ENCODE data around the gene ATP2C2. TPM values are rescaled to one million over a fixed set of nuclear protein-coding genes. Genes with fewer than 3 reads are reported as not detected.

Gene ATP2C2
- total and polyA plus RNA-seq, 7 donors, result 2.5 to 60.7 (median 7.2) TPM; not detected in 2

DNA sequence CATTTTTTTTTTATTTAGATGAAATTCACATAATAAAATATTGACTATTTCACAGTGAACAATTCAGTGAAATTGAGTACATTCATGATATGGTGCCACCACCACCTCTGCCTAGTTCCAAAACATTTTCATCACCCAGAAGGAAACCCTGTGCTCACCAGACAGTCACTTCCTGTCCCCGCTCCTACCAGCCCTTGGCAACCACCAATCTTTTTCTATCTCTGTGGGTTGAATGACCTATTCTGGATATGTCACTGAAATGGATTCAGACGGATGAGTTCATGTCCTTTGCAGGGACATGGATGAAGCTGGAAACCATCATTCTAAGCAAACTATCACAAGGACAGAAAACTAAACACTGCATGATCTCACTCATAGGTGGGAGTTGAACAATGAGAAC lies 40.5 kb downstream of the ATP2C2 start:
- no peaks in the 10 kb centered on the region for H3K4me1 ChIP-seq
- TF ChIP-seq POLR2A (IDR thresholded peaks at IDR 0.05) (no peak), EP300 (IDR thresholded peaks at IDR 0.05) (no peak), CTCF (IDR thresholded peaks at IDR 0.05) (no peak), POLR2AphosphoS5 (IDR thresholded peaks at IDR 0.05) (no peak)
- no peak overlapping the region for H3K4me3 ChIP-seq
- intact Hi-C loops (cut with DNase I), result no loop called here
- no peaks in the 10 kb centered on the region for H3K9me3 ChIP-seq
- H3K27ac ChIP-seq, result no peak overlapping the region
- DNase-seq, result no peak
- WGBS, 2 donors, result 65 to 79% methylated on average over 2 of the region's 2 CpGs
- H3K27me3 ChIP-seq, result peaks cover 0 to 17% (median 0%) of the 10 kb centered on the region in 3 donors
- no peaks in the 10 kb centered on the region for H3K36me3 ChIP-seq

- intact Hi-C loops (cut with DNase I), result no loop called here
- no peak for DNase-seq
- Histone ChIP-seq H3K27me3 (peaks cover 0 to 17% (median 0%) of the 10 kb centered on the region in 3 donors), H3K4me3 (no peak overlapping the region), H3K9me3 (no peaks in the 10 kb centered on the region), H3K27ac (no peak overlapping the region), H3K36me3 (no peaks in the 10 kb centered on the region), H3K4me1 (no peaks in the 10 kb centered on the region)
- 81 to 84% methylated on average over 11 of the region's 11 CpGs for WGBS, 2 donors
- no peak for TF ChIP-seq POLR2A (IDR thresholded peaks at IDR 0.05)
- no peak for TF ChIP-seq EP300 (IDR thresholded peaks at IDR 0.05)
- no peak for TF ChIP-seq CTCF (IDR thresholded peaks at IDR 0.05)
- no peak for TF ChIP-seq POLR2AphosphoS5 (IDR thresholded peaks at IDR 0.05)
Measured at GRCh38 chr16:84410361-84411138, 42.2 kb downstream of the ATP2C2 start.

- no peak overlapping the region for H3K4me3 ChIP-seq
- no peak for DNase-seq
- no peaks in the 10 kb centered on the region for H3K36me3 ChIP-seq
- H3K4me1 ChIP-seq, result no peaks in the 10 kb centered on the region
- 96 to 97% methylated on average over 2 of the region's 2 CpGs for WGBS, 2 donors
- no peaks in the 10 kb centered on the region for H3K9me3 ChIP-seq
- no peak overlapping the region for H3K27ac ChIP-seq
- intact Hi-C loops (cut with DNase I), result no loop called here
- TF ChIP-seq POLR2A (IDR thresholded peaks at IDR 0.05), result no peak
- peaks cover 0 to 17% (median 0%) of the 10 kb centered on the region in 3 donors for H3K27me3 ChIP-seq
Measured at GRCh38 chr16:84411768-84412167, 43.4 kb downstream of the ATP2C2 start.

DNA sequence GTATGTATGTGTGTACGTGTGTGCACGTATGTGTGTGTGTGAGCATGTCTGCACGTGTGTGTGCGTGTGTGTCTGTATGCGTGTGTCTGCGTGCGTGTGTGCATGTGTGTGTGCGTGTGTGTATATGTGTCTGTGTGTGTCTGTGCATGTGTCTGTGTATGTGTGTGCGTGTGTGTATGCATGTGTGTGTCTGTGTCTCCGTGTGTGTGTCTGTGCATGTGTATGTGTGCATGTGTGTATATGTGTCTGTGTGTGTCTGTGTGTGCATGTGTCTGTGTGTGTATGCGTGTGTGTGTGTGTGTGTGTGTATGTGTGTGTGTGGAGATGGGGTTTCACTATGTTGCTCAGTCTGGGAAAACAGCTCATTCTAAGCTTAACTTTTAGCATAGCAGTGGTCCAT lies 43.9 kb downstream of the ATP2C2 start:
- no peak for DNase-seq
- TF ChIP-seq POLR2A (IDR thresholded peaks at IDR 0.05) (no peak), POLR2AphosphoS5 (IDR thresholded peaks at IDR 0.05) (no peak), CTCF (IDR thresholded peaks at IDR 0.05) (no peak), EP300 (IDR thresholded peaks at IDR 0.05) (no peak)
- Histone ChIP-seq H3K4me1 (no peaks in the 10 kb centered on the region), H3K9me3 (no peaks in the 10 kb centered on the region), H3K36me3 (no peaks in the 10 kb centered on the region), H3K4me3 (no peak overlapping the region), H3K27me3 (peaks cover 0 to 13% (median 0%) of the 10 kb centered on the region in 3 donors), H3K27ac (no peak overlapping the region)
- WGBS, 2 donors, result 82 to 85% methylated on average over 11 of the region's 11 CpGs
- intact Hi-C loops (cut with DNase I), result no loop called here

DNA sequence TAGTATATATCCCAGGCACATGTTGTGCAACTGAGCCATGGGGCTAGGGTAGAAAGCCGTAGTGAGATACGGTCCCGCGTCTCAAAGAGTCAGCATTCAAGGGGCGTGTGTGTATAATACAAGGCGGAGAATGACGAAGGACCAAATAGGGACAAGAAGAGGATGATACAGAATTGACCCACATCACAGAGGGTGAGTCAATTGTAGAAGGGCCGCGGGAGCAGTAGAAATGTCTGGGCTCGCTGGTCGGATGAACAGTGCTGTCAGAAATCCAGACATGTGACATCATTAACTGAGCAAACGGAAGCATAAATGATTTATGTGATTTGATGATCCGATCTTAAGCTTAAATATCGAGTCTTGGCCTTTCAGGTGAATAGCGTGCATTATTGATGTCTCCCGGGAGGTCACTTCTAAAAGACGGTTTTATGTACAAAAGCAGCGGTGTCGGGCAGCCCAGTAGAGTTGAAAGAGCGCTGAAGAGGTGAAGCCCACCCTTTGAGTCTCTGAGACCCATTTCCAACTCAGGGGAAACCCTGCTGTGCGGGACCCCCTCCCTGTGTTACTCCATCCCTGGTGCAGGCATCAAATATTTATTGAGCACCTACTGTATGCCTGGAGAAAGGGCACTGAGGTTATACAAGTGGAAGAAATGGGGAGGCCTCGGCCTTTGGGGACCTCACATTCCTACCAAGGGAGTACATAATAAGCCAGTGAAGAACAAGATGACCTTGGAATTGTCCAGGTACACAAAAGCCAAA lies 45.1 kb downstream of the ATP2C2 start:
- Histone ChIP-seq H3K4me3 (no peak overlapping the region), H3K4me1 (no peaks in the 10 kb centered on the region), H3K9me3 (no peaks in the 10 kb centered on the region), H3K27me3 (peaks cover 0 to 2% (median 0%) of the 10 kb centered on the region in 3 donors), H3K36me3 (no peaks in the 10 kb centered on the region), H3K27ac (no peak overlapping the region)
- no peak for DNase-seq
- intact Hi-C loops (cut with DNase I), result no loop called here
- 94 to 95% methylated on average over 22 of the region's 22 CpGs for WGBS, 2 donors
- no peak for TF ChIP-seq EP300 (IDR thresholded peaks at IDR 0.05)
- no peak for TF ChIP-seq CTCF (IDR thresholded peaks at IDR 0.05)
- TF ChIP-seq POLR2AphosphoS5 (IDR thresholded peaks at IDR 0.05), result no peak
- TF ChIP-seq POLR2A (IDR thresholded peaks at IDR 0.05), result no peak
